GM10248 (cell line): ENCODE measurements around the gene DNLZ.

Experiments used
- CTCF ChIA-PET: fragments of 300-600 bp; sonication (Branson Sonifier 250); formaldehyde crosslinking; extraction: SDS; loops from one replicate; lab custom pipeline; 2021; ENCODE audit warnings: antibody characterized with exemption; lab: Yijun Ruan, JAX
- POLR2A ChIA-PET: fragments of 350-650 bp; sonication (Branson Sonifier 250); formaldehyde crosslinking; extraction: SDS; loops from one replicate; lab custom pipeline; 2020; ENCODE audit warnings: antibody characterized with exemption; lab: Yijun Ruan, JAX
- DNase-seq: peaks from one replicate; pipeline ENCODE4 v3.0.0; 2012; ENCODE audit errors: extremely low spot score
- TF ChIP-seq, protein P1 (sequence below): IDR thresholded peaks from 2 replicates; pipeline ENCODE4 v1.5.1; 2012; ENCODE audit warnings: mild to moderate bottlenecking, low read depth; ENCODE audit errors: extremely low read depth, missing control alignments, control extremely low read depth

Gene DNLZ

DNA sequence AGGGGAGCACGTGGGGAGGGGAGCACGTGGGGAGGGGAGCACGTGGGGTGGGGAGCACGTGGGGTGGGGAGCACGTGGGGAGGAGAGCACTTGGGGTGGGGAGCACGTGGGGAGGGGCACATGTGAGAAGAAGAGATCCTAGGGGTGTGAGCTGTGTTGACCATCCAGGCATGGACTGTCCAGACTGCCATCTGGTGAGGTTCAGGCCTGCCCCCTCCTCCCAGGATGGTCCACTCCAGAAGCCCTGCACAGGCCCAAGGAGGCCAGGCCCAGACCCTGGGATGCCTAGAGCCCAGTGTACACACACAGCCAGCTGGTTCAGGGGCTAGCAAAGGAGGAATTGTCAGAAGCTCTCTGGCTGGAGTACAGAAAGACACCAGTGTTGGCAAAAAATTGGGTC lies 34.1 kb upstream of the DNLZ start:
- TF ChIP-seq, protein P1, sequence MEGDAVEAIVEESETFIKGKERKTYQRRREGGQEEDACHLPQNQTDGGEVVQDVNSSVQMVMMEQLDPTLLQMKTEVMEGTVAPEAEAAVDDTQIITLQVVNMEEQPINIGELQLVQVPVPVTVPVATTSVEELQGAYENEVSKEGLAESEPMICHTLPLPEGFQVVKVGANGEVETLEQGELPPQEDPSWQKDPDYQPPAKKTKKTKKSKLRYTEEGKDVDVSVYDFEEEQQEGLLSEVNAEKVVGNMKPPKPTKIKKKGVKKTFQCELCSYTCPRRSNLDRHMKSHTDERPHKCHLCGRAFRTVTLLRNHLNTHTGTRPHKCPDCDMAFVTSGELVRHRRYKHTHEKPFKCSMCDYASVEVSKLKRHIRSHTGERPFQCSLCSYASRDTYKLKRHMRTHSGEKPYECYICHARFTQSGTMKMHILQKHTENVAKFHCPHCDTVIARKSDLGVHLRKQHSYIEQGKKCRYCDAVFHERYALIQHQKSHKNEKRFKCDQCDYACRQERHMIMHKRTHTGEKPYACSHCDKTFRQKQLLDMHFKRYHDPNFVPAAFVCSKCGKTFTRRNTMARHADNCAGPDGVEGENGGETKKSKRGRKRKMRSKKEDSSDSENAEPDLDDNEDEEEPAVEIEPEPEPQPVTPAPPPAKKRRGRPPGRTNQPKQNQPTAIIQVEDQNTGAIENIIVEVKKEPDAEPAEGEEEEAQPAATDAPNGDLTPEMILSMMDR: no peak
- POLR2A ChIA-PET: no interaction called here
- no peak for DNase-seq
- CTCF ChIA-PET: interaction anchor here (1.1 to 1.7 kb wide), 3 partner anchors 11 to 34 kb away, joined by 3 to 5 read pairs (median 4); partner anchors contain the start of gene DNLZ

DNA sequence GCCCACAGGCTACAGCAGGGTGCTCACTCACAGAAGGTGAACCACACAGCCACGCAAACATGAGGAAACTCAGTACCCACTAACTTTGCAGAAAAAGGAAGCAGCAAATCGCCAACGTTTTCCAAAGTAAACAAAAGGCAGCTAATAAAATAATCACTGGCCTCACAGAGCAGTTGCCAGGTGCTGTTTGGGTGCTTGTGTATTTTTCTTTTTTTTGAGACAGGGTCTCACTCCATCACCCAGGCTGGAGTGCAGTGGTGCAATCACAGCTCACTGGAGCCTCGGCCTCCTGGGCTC lies 32.6 kb upstream of the DNLZ start:
- no peak for DNase-seq
- ChIA-PET CTCF (interaction anchor here (0.7 to 2.2 kb wide), 4 partner anchors 13 to 33 kb away, joined by 3 to 7 read pairs (median 4); partner anchors contain the start of gene DNLZ), POLR2A (no interaction called here)
- TF ChIP-seq, protein P1: no peak

DNA sequence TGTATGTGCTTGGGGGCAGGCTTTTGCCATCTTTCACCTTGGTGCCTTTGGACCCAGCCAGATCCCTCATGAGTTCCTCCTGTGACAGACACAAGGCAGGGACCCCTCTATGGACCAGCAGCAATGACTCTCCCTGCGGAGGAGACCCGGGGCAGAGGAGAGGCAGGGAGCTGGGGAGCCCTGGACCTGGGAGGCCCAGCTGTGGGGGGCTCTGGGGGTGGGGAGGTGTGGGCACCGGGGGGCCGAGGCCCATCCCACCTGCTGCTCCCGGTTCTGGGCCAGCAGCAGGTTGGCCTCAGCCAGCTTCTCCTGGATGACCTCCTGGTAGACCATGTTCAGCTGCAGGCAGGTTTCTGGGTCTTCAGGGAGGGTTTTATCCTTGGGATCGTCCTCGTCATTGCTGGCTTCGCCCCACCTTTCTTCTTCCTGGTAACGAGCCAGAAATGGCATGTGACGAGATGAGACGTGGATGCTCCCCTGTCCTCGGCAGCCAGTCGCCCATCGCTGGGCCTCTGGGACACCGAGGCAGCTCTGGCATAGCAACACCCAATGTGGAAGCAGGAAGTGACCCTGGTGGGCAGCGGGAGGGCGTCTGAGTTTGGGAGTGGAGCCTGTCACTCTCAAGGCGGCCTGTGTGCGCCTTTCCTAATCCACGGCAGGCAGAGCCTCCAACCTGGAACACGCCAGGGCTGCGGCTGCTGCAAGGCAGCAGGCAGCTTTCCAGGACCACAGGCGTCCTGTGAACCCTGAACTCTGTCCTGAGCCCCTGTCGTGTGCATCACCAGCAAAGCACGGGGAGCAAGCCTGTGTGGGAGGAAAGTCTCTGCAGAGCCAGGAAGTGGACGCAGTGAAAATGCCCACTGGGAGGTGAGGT lies 32.0 kb upstream of the DNLZ start:
- no peak for DNase-seq
- POLR2A ChIA-PET: no interaction called here
- CTCF ChIA-PET: interaction anchor here (0.7 to 2.2 kb wide), 4 partner anchors 18 to 56 kb away, joined by 3 to 7 read pairs (median 4); partner anchors contain the start of gene DNLZ
- TF ChIP-seq, protein P1: no peak

DNA sequence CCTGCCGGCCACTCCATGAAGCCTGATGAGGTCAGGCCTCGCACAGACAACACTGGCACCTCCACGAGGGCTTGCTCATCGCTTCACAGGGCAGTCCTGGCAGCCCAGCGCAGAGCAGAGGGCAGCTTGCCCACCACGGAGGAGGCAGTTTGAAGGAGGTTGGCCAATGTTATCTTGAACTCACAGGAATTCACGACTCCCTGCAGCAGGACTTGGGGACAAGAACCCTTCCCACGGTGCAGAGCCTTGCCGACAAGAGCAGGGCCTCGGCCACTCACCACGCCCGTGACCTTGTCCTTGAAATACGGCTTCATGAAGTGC lies 31.4 kb upstream of the DNLZ start:
- no peak for DNase-seq
- ChIA-PET POLR2A (no interaction called here), CTCF (interaction anchor here (1.1 to 2.2 kb wide), 2 partner anchors 31 to 55 kb away, joined by 3 to 7 read pairs; partner anchors contain the start of gene DNLZ)
- TF ChIP-seq, protein P1: no peak

DNA sequence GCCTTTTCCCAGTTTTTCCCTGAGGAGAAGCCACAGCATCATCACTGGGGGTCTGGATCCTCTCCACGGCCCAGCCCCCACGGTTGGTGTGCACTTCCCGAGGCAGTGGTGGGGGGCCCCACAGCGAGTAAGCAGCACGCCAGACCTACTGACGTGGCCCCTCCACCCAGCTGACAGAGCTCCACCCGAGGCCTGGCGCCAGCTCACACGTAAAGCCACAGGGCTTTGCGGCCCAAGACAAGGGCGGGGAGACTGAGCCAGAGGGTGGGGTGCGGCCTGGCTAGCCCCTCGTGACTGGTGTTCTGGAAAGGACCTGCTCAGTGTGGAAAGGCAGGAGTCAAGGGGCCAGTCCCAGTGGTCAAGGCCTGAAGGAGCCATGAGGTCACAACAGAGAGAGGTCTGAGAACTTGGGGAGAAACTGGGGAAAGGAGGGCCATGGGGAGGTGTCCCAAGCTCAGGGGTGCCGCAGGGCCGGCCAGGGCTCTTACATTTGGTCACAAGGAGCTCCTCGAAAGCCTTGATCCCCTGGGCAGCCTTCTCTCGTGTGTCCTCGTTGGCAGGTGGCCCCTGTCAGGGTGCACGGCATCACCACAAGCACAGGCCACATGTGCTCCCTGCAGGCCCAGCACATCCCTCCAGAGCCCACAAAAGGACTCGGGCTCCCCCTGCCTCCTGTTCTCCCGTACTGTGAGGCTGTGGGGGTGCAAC lies 30.9 kb upstream of the DNLZ start:
- TF ChIP-seq, protein P1: no peak
- ChIA-PET CTCF (interaction anchor here (2.2 kb wide), 1 partner anchor 31 kb away, joined by 7 read pairs; the partner anchor contains the start of gene DNLZ), POLR2A (no interaction called here)
- DNase-seq: no peak

DNA sequence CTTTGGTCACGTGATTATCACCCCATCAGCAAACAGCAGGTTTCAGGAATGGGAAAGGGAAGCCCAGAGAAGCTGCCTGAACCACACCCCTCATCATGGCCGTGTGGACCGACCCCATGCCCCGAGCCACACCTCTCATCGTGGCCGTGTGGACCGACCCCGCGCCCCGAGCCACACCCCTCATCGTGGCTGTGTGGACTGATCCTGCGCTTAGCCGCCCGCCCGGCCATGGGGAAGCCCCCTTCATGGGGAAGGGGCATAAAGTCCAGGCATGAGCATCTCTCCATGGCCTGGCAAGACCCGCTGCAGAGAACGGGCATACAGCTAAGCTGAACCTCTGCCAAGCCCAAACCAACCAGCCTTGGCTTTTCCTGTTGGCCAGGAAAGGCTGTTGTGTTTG lies 30.0 kb upstream of the DNLZ start:
- ChIA-PET POLR2A (no interaction called here), CTCF (interaction anchor here (3.4 kb wide), 1 partner anchor 30 kb away, joined by 17 read pairs; the partner anchor contains the start of gene DNLZ)
- TF ChIP-seq, protein P1: no peak
- no peak for DNase-seq
